Measurements from ENCODE around the gene SUGCT.

Gene SUGCT

DNA sequence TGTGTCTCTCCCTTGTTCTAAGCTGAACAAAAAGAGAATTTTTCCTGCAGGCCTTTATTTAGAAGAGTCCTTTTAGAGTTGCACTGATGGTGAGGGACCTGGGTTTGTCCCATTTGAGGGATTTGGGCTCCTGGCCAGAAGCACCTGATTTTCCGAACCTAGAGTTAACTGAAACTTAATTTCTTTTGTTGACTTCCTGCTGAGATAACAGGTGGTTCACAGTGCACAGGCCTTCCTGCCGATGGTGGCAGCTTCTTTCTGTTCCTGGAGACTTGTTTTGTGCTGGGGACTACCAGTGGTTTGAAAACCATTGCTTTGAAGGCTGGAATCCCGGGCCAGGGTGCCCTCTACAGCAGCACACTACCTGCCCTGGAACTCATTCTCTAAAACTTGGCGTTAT is 99.2 kb downstream of the SUGCT start:
- no peak for DNase-seq

DNA sequence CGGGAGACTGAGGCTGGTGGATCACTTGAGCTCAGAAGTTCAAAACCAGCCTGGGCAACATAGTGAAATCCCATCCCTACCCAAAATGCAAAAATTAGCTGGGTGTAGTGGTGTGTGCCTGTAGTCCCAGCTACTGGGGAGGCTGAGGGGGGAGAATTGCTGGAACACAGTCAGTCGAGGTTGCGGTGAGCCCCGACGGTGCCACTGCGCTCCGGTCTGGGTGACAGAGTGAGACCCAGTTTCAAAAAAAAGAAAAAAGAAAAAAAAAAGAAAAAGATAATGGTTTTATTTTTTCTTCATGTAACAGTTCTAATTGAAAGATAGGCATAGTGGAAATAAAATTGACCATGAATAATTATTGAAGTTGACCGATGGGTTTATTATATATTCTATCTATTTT is 99.9 kb downstream of the SUGCT start:
- no peak for DNase-seq
- Histone ChIP-seq H3K9me3 (ENCODE audit: severe bottlenecking) (no peaks in the 10 kb centered on the region), H3K27me3 (ENCODE audit: insufficient read depth, low read depth, severe bottlenecking) (no peaks in the 10 kb centered on the region), H3K4me3 (ENCODE audit: low read depth, low read length) (no peak overlapping the region), H3K36me3 (no peaks in the 10 kb centered on the region), H3K27ac (no peak overlapping the region)
- TF ChIP-seq, protein P1, sequence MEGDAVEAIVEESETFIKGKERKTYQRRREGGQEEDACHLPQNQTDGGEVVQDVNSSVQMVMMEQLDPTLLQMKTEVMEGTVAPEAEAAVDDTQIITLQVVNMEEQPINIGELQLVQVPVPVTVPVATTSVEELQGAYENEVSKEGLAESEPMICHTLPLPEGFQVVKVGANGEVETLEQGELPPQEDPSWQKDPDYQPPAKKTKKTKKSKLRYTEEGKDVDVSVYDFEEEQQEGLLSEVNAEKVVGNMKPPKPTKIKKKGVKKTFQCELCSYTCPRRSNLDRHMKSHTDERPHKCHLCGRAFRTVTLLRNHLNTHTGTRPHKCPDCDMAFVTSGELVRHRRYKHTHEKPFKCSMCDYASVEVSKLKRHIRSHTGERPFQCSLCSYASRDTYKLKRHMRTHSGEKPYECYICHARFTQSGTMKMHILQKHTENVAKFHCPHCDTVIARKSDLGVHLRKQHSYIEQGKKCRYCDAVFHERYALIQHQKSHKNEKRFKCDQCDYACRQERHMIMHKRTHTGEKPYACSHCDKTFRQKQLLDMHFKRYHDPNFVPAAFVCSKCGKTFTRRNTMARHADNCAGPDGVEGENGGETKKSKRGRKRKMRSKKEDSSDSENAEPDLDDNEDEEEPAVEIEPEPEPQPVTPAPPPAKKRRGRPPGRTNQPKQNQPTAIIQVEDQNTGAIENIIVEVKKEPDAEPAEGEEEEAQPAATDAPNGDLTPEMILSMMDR (IDR thresholded peaks at IDR 0.05; ENCODE audit: low read depth, low read length) = no peak

More for the DNA sequence above, 99.2 kb downstream of the SUGCT start:
- no peaks in the 10 kb centered on the region for H3K27me3 ChIP-seq (ENCODE audit: insufficient read depth, low read depth, severe bottlenecking)
- H3K4me3 ChIP-seq (ENCODE audit: low read depth, low read length) = no peak overlapping the region
- no peak overlapping the region for H3K27ac ChIP-seq
- TF ChIP-seq, protein P1 (IDR thresholded peaks at IDR 0.05; ENCODE audit: low read depth, low read length) = no peak
- no peaks in the 10 kb centered on the region for H3K9me3 ChIP-seq (ENCODE audit: severe bottlenecking)
- no peaks in the 10 kb centered on the region for H3K36me3 ChIP-seq

DNA sequence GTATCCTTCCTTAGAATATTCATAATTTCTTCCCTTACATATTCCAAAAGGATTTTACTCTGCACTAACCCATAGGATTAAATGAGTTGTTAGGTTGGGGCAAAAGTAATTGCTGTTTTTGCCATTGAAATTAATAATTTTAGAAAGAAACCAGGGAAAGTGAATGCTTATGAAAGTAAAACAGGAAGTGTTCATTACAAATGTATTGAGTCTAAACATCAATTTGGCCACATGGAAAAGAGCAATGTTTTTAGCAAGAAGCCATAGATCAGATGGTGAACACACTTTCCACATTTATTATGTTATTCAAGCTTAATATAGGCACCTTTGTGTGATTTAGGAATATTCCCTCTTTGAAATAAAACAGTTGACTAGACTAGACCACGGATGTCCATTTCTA is 102.9 kb downstream of the SUGCT start:
- DNase-seq = no peak
- Histone ChIP-seq H3K27me3 (ENCODE audit: insufficient read depth, low read depth, severe bottlenecking) (no peaks in the 10 kb centered on the region), H3K4me3 (ENCODE audit: low read depth, low read length) (no peak overlapping the region), H3K9me3 (ENCODE audit: severe bottlenecking) (no peaks in the 10 kb centered on the region), H3K27ac (no peak overlapping the region), H3K36me3 (no peaks in the 10 kb centered on the region)
- TF ChIP-seq, protein P1 (IDR thresholded peaks at IDR 0.05; ENCODE audit: low read depth, low read length) = no peak

DNA sequence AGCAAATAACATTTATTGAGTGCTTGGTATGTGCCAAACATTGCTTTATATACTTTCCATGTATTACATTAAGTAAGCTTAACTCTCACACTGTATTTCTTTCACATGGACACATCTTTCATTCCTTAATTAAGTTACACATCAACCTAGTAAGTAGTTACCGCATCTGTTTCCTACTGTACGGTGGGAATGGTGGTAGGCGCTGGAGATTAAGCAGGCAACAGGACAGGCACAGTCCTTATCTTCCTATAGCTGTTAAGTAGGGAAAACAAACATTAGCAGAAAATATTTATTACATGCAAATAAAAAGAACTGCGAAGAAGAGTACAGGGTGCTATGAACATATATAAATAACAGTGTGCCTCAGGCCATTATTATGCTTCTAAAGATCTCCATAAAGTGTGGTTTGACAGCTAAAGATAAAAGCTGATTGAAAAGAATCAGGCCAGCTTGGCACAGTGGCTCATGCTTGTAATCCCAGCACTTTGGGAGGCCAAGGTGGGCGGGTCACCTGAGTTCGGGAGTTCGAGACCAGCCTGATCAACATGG is 105.0 kb downstream of the SUGCT start:
- no peak for DNase-seq
- TF ChIP-seq, protein P1 (IDR thresholded peaks at IDR 0.05; ENCODE audit: low read depth, low read length) = no peak
- Histone ChIP-seq H3K27me3 (ENCODE audit: insufficient read depth, low read depth, severe bottlenecking) (no peaks in the 10 kb centered on the region), H3K4me3 (ENCODE audit: low read depth, low read length) (no peak overlapping the region), H3K27ac (no peak overlapping the region), H3K9me3 (ENCODE audit: severe bottlenecking) (no peaks in the 10 kb centered on the region), H3K36me3 (no peaks in the 10 kb centered on the region)

DNA sequence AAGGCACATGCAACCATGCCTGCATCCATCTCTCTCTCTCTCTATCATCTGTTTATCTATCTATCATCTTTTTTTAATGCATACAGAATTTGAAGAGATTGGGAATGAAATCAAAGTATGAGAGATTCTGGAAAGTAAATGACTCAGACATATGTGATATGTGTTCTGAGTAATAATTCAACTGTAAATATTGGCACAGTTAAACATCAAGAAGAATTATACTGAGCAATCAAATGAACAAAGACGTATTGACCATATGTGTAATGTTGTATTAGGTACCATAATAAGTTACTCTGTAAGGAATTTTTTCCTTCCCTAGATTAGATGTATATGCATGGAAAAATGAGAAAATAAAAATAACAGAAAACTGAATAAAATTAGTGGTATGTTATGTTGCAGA is 108.3 kb downstream of the SUGCT start:
- Histone ChIP-seq H3K36me3 (no peaks in the 10 kb centered on the region), H3K27me3 (ENCODE audit: insufficient read depth, low read depth, severe bottlenecking) (no peaks in the 10 kb centered on the region), H3K27ac (no peak overlapping the region), H3K4me3 (ENCODE audit: low read depth, low read length) (no peak overlapping the region), H3K9me3 (ENCODE audit: severe bottlenecking) (no peaks in the 10 kb centered on the region)
- TF ChIP-seq, protein P1 (IDR thresholded peaks at IDR 0.05; ENCODE audit: low read depth, low read length) = no peak
- DNase-seq = no peak

DNA sequence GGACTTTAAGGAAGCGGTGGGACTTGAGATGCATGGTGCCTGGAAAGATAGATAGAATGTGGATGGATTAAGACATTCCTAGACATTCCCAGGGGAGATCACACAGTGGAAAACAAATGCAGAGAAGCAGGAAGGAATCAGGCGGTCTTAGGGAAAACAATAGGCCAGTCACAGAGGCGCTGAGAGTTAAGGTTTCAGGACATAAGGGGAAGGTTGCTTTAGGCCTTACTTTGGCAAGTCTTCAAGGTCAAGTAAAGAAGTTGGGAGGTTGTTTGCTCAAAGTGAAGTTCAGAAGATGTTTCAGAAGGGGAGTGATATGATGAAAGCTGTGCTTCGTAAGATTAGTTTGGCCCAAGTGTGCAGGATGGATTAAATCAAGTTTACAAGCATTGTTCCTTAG is 109.4 kb downstream of the SUGCT start:
- TF ChIP-seq, protein P1 (IDR thresholded peaks at IDR 0.05; ENCODE audit: low read depth, low read length) = no peak
- no peak overlapping the region for H3K4me3 ChIP-seq (ENCODE audit: low read depth, low read length)
- no peak for DNase-seq
- H3K27ac ChIP-seq = no peak overlapping the region
- H3K27me3 ChIP-seq (ENCODE audit: insufficient read depth, low read depth, severe bottlenecking) = no peaks in the 10 kb centered on the region
- no peaks in the 10 kb centered on the region for H3K9me3 ChIP-seq (ENCODE audit: severe bottlenecking)
- no peaks in the 10 kb centered on the region for H3K36me3 ChIP-seq

All from WERI-Rb-1 (cell line).